BLaER1 (cell line): ENCODE measurements around the gene HMGCS2.

Experiments
- H3K27ac ChIP-seq: shearing (Covaris generic); formaldehyde crosslinking; 2 replicates; pipeline ENCODE4 v1.8.1; 2022
- H3K27me3 ChIP-seq: shearing (Covaris generic); formaldehyde crosslinking; 2 replicates; pipeline ENCODE4 v1.8.1; 2022
- H3K36me3 ChIP-seq: shearing (Covaris generic); formaldehyde crosslinking; 2 replicates; pipeline ENCODE4 v1.8.1; 2022
- H3K4me1 ChIP-seq: shearing (Covaris generic); formaldehyde crosslinking; 2 replicates; pipeline ENCODE4 v1.8.1; 2022
- H3K4me2 ChIP-seq: shearing (Covaris generic); formaldehyde crosslinking; 2 replicates; pipeline ENCODE4 v1.8.1; 2022
- H3K4me3 ChIP-seq: shearing (Covaris generic); formaldehyde crosslinking; 2 replicates; pipeline ENCODE4 v1.8.1; 2022
- H3K9ac ChIP-seq: shearing (Covaris generic); formaldehyde crosslinking; 2 replicates; pipeline ENCODE4 v1.8.1; 2022
- H3K9me3 ChIP-seq: shearing (Covaris generic); formaldehyde crosslinking; 2 replicates; pipeline ENCODE4 v1.8.1; 2022
- H4K20me1 ChIP-seq: shearing (Covaris generic); formaldehyde crosslinking; 2 replicates; pipeline ENCODE4 v1.8.1; 2022
- Cebpa-rat ChIP-seq: shearing (Covaris generic); IDR thresholded peaks from 2 replicates; pipeline ENCODE4 v1.8.1; 2022

Gene HMGCS2

DNA sequence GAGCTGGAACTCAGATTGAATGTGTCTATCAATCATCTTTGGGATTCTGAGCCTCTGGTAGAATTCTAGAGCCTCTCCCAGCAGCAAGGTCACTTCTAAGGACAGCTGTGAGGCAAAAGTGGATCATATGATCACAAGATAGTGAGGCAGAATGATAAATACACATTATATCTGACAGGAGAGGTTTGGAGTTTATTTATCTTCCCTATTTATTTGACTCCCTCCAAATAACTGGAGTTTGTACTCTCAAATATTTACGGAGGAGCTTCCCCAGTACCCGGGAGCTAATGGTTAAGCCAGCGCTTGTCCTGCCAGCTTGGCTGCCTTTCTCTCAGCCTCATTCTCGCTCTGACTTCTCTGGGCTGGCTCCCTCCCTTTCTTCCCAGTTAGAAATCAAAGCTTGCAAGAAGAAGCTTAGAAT is 2.3 kb downstream of the HMGCS2 start:
- Histone ChIP-seq H3K27ac (no peak overlapping the region), H3K27me3 (no peaks in the 10 kb centered on the region), H3K9ac (no peak overlapping the region), H3K36me3 (no peaks in the 10 kb centered on the region), H3K9me3 (peaks cover 7% of the 10 kb centered on the region; the same call in 1 of the 2 replicates), H3K4me3 (no peak overlapping the region), H3K4me2 (no peak overlapping the region), H3K4me1 (peaks cover 10% of the 10 kb centered on the region), H4K20me1 (no peaks in the 10 kb centered on the region)
- no peak for TF ChIP-seq Cebpa-rat

DNA sequence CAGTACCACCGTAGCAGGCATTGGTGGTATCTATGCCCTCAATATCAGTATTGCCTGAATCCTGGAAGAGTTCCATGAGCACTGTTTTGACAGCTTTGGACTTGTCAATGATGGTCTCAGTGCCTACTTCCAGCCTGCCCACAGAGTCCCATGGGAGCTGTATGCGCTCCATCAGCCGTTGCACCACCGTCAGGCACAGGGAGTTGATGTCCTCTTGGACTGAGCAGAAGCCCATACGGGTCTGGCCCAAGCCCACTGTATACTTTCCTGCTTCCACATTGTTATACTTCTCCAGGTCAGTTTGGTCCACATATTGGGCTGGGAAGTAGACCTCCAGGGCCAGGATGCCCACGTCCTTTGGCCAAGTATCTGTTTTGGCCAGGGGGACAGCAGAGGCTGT is 4.5 kb downstream of the HMGCS2 start:
- Histone ChIP-seq H4K20me1 (no peaks in the 10 kb centered on the region), H3K4me3 (no peak overlapping the region), H3K9ac (no peak overlapping the region), H3K27ac (no peak overlapping the region), H3K27me3 (no peaks in the 10 kb centered on the region), H3K36me3 (no peaks in the 10 kb centered on the region), H3K4me1 (peaks cover 10% of the 10 kb centered on the region), H3K4me2 (peak overlapping the region; percentile 62), H3K9me3 (peaks cover 7% of the 10 kb centered on the region; the same call in 1 of the 2 replicates)
- no peak for TF ChIP-seq Cebpa-rat

DNA sequence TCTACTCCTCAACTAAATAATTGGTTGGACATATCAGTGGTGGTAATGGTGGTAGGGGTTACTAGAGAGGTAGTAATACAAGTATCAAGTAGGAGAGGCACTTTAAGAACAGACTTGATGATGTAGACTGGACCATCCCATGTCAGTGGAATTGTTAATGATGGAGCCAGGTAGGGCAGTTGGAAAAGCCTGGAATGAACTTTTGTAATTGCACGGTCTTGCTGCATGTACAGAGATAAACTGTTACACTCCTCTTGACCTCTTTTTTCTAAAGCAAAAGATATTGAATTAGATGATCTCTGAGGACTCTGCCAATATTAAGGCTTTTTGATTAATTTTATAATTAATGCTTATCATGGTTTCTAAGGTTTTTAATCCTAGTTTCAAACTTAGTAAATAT is 5.8 kb downstream of the HMGCS2 start:
- Histone ChIP-seq H3K27ac (no peak overlapping the region), H3K4me1 (peaks cover 10% of the 10 kb centered on the region), H4K20me1 (no peaks in the 10 kb centered on the region), H3K9me3 (peaks cover 7% of the 10 kb centered on the region; the same call in 1 of the 2 replicates), H3K4me2 (no peak overlapping the region), H3K9ac (no peak overlapping the region), H3K27me3 (no peaks in the 10 kb centered on the region), H3K4me3 (no peak overlapping the region), H3K36me3 (no peaks in the 10 kb centered on the region)
- TF ChIP-seq Cebpa-rat: no peak

DNA sequence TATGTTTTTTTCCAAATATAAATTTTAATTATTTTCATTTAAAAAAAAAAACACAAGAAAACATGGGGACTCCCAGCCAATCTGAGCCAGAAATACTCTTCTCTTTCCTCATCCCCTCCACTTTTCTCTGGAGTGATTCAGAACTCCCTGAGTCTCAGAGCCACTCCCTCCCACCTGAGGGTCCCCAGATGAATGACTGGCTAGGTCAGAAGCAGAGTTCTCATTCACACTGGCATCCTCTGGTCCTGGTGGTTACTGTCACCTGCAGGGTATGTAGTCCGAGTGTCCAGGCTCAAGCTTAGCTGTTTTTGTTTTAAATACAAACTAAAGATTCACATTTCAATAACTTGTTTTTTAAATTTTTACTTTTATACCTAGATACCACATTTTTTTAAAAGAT is 6.3 kb downstream of the HMGCS2 start:
- H3K4me2 ChIP-seq: no peak overlapping the region

DNA sequence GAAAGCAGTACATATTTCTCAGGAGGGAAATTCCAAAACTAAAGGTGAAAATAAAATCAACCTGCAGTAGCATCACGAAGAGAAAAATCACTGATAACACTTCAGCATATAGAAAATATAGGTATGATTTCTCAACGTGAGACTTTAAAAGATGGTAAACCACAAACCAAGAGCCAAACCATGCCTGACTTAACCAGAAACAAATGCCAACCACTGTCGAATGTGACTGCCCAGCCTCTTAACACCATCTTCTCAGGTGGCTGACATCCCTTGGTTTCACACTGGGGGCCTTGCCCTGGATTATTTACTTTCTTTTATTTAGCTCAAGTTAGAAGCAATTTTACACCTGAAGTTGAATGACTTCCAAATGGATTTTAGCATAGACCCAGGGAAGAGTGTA is 10.1 kb downstream of the HMGCS2 start:
- H3K4me3 ChIP-seq: no peak overlapping the region
- no peak overlapping the region for H3K27ac ChIP-seq
- TF ChIP-seq Cebpa-rat: no peak
- no peaks in the 10 kb centered on the region for H3K9me3 ChIP-seq
- H3K36me3 ChIP-seq: no peaks in the 10 kb centered on the region
- peaks cover under 1% of the 10 kb centered on the region for H3K4me1 ChIP-seq
- H3K4me2 ChIP-seq: no peak overlapping the region
- H3K27me3 ChIP-seq: no peaks in the 10 kb centered on the region
- no peaks in the 10 kb centered on the region for H4K20me1 ChIP-seq
- H3K9ac ChIP-seq: no peak overlapping the region

More for the DNA sequence above, 6.3 kb downstream of the HMGCS2 start:
- Histone ChIP-seq H3K36me3 (no peaks in the 10 kb centered on the region), H3K27ac (no peak overlapping the region), H3K4me1 (peaks cover 10% of the 10 kb centered on the region), H3K4me3 (no peak overlapping the region), H3K9ac (no peak overlapping the region), H3K9me3 (peaks cover 7% of the 10 kb centered on the region; the same call in 1 of the 2 replicates), H3K27me3 (no peaks in the 10 kb centered on the region), H4K20me1 (no peaks in the 10 kb centered on the region)
- TF ChIP-seq Cebpa-rat: no peak

DNA sequence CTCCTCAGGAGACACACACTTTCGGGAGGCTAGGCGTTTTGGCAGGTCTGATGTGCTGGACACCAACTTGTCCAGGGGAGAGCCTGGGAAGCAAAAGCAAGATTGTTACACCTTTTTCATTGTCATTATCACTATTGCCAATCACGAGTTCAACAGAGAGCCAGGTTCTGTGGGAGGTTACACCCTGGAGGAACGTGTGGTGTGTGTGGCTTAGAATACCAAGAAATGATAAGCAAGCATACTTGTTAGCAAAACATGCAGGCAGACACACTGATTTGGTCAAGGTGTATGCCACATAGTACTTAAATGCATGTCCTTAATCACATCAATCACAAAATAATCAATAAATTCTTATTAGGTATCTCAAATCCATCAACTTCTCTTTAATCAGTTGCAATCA is 16.1 kb downstream of the HMGCS2 start:
- no peak overlapping the region for H3K4me2 ChIP-seq
- no peaks in the 10 kb centered on the region for H3K4me1 ChIP-seq
- H3K27ac ChIP-seq: no peak overlapping the region
- TF ChIP-seq Cebpa-rat: no peak
- H3K27me3 ChIP-seq: no peaks in the 10 kb centered on the region
- no peak overlapping the region for H3K4me3 ChIP-seq
- no peaks in the 10 kb centered on the region for H3K9me3 ChIP-seq
- no peak overlapping the region for H3K9ac ChIP-seq
- no peaks in the 10 kb centered on the region for H3K36me3 ChIP-seq
- H4K20me1 ChIP-seq: no peaks in the 10 kb centered on the region

DNA sequence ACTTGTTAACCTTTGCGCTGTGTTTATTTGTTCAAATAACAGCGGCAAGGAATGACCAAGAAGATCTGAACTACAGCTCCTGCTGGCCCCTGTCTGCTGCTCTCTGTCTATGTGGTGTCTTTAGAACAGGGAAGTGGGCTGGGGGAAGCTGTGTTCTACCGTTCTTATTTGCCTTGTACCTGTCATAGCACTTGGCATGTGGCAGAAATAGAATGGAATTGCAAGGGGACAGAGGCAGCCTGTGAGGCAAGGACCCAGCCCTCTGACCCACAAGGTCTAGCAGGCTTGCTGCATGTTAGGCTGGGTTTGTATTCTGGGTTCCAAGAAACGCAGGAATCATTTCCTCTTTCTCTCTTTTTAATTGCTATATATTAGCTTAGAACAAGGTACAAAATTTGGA is 20.7 kb downstream of the HMGCS2 start:
- no peak overlapping the region for H3K27ac ChIP-seq
- H3K27me3 ChIP-seq: no peaks in the 10 kb centered on the region
- H4K20me1 ChIP-seq: peaks cover 21% of the 10 kb centered on the region
- H3K9ac ChIP-seq: no peak overlapping the region
- TF ChIP-seq Cebpa-rat: no peak
- H3K4me2 ChIP-seq: no peak overlapping the region
- H3K9me3 ChIP-seq: no peaks in the 10 kb centered on the region
- H3K4me3 ChIP-seq: no peak overlapping the region
- peaks cover 12% of the 10 kb centered on the region; the same call in 1 of the 2 replicates for H3K4me1 ChIP-seq
- H3K36me3 ChIP-seq: peaks cover 30% of the 10 kb centered on the region

DNA sequence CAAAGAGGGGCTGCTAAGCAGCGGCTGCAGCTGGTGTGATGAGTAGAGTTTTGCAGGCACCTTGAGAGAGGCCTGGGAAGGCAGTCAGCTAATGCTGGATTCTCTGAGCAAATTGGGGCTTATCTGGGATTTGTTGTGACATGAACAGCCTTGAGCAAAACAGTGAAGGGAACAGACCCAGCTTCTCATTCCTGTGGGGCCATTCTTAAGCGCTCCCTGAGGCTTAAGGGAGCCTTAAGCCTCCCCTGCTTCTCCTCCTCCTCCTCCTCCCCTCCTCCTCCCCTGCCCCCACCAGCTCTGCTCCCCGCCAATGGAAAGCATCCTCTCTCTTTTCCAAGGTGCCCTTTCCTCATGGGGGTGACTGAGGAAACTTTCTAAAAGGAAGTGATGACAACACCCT is 21.3 kb downstream of the HMGCS2 start:
- no peak overlapping the region for H3K4me2 ChIP-seq
- no peak for TF ChIP-seq Cebpa-rat
- H3K4me1 ChIP-seq: peaks cover 12% of the 10 kb centered on the region; the same call in 1 of the 2 replicates
- H4K20me1 ChIP-seq: peaks cover 27% of the 10 kb centered on the region
- H3K27me3 ChIP-seq: no peaks in the 10 kb centered on the region
- no peak overlapping the region for H3K9ac ChIP-seq
- no peaks in the 10 kb centered on the region for H3K9me3 ChIP-seq
- H3K36me3 ChIP-seq: peaks cover 36% of the 10 kb centered on the region
- H3K4me3 ChIP-seq: no peak overlapping the region
- H3K27ac ChIP-seq: no peak overlapping the region

DNA sequence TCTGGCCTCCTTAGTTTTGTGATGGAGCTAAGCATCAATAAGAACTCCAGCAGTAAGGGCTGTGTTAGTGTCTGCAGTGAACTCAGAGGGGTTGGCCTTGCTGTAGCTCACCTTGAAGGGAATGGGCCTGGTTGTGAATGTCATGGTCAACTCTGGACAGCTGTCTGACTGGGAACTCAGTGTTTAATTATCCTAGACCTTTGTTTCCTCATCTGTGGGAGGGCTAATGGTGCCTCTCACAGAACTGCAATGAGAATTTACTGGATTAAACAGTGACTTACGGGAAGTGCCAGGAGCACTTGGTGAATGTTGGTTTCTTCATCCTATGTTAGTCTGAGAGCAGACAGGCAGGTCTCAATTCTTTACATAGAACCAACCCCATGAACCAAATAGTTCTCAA is 23.7 kb downstream of the HMGCS2 start:
- H3K27me3 ChIP-seq: no peaks in the 10 kb centered on the region
- peaks cover 51% of the 10 kb centered on the region for H4K20me1 ChIP-seq
- no peak overlapping the region for H3K9ac ChIP-seq
- H3K9me3 ChIP-seq: no peaks in the 10 kb centered on the region
- no peak for TF ChIP-seq Cebpa-rat
- H3K4me3 ChIP-seq: no peak overlapping the region
- H3K36me3 ChIP-seq: peaks cover 60% of the 10 kb centered on the region
- no peak overlapping the region for H3K4me2 ChIP-seq
- H3K27ac ChIP-seq: no peak overlapping the region; the same call in 1 of the 2 replicates
- H3K4me1 ChIP-seq: peaks cover 12% of the 10 kb centered on the region; the same call in 1 of the 2 replicates

DNA sequence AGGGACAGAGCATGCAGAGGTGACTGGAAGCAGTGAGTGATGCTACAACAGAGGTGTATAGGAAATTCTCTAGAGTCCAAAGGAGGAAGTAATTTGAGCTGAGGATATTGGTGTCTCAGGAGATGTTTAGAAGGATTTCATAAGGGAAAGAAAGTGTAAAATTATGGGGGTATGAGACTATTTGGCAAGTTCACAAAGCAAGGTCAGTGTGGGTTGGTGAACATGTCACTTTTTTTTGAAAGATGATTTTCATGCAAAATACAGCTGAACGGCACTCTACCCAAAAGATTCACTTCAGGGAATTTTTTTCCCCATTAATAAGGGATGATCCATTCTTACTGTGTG is 24.1 kb downstream of the HMGCS2 start:
- Histone ChIP-seq H3K27me3 (no peaks in the 10 kb centered on the region), H3K27ac (no peak overlapping the region), H3K9ac (no peak overlapping the region), H3K9me3 (no peaks in the 10 kb centered on the region), H3K36me3 (peaks cover 64% of the 10 kb centered on the region), H3K4me1 (peaks cover 12% of the 10 kb centered on the region; the same call in 1 of the 2 replicates), H4K20me1 (peaks cover 55% of the 10 kb centered on the region), H3K4me2 (no peak overlapping the region), H3K4me3 (no peak overlapping the region)
- no peak for TF ChIP-seq Cebpa-rat
